Endometrial microvascular endothelial cells (primary cell): Measurements from ENCODE around the gene PPARD. TPM values are rescaled to one million over a fixed set of nuclear protein-coding genes. Genes with fewer than 3 reads are reported as not detected.

ENCODE experiments used
- in situ Hi-C: cut with HindIII; loops from 2 replicates; pipeline ENCODE4 v1.10.0; 2017; ENCODE audit warnings: low sequenced_read_pairs, low pct_unique_long_range_greater_than_20kb; ENCODE audit errors: inconsistent ontology term
- total RNA-seq: library from RNA; depleted of rRNA; stranded (reverse); fragments of >200 nt; gene quantifications from one replicate; pipeline ENCODE4 v1.2.3, GENCODE V29; 2015; ENCODE audit errors: inconsistent ontology term

The PPARD gene
- total RNA-seq, 1 donor from 2014 or later, result 9.1 TPM

DNA sequence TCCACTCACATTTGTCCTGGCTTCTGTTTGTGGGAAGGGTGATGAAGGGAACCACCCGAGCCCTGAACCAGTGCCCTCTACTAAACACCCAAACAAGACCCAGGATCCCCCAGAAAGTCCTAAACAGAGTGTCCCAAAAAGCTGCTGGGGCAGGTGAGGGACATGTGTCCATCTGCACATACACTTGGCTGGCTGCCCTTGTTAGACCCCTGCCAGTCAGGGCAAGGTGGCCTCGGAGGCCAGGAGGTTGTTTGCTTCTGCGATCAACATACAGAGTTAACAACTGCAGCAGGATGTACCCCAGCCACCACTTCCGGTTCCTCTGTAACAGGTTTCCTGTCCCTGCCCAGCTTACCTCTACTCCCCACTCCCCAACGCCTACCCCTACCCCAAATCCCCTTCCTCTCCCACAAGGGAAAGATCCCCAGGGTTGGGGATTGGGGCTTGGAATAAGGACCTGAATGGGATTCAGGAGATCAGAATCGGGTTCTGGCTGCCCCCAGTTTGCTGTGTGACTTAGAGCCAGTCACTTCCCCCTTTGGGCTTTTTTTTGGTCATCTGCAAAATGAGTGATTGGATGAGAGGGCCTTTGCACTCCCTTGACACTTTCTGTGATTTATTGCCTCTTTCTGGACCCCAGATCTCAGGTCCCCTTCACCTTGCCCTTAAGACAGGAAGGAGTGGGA, 30.8 kb upstream of the PPARD start:
- in situ Hi-C loops, result no loop called here

DNA sequence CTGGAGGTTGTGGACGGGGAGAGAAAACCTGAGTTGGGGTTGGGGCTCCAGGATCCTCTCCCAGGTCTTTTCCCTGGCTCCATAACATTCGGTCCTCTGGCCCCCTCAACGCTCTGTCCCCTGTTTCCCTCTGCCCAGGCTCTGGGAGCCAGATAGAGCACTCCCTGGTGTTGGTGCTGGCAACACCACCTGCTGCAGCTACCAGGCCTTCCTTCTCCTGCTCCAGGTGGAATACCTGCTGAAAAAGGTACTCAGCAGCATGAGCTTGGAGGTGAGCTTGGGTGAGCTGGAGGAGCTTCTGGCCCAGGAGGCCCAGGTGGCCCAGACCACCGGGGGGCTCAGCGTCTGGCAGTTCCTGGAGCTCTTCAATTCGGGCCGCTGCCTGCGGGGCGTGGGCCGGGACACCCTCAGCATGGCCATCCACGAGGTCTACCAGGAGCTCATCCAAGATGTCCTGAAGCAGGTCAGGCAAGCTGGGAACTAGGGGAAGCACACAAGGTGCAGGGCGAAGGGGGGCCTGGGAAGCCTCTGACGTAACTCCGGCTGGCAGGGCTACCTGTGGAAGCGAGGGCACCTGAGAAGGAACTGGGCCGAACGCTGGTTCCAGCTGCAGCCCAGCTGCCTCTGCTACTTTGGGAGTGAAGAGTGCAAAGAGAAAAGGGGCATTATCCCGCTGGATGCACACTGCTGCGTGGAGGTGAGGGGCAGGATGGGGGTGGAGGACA, 30.1 kb upstream of the PPARD start:
- in situ Hi-C loops, result no loop called here

DNA sequence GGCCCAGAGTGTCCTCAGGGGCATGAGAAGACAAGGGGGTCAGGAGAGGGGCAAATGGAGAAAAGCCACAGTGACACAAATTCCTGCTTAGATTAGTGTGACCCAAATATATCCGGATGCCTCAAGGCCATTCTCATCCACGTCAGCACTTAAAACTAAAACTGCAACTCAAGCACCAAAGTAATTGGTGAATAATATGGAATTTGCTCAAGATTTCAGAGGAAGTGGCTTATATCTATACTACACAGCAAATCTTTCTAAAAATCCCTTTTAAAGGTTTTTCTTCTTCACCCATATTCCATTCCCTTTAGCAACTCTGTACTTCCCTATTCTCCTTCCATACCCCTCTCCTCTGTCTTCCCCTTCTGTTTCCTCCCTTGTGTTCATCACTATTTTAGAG, 29.6 kb upstream of the PPARD start:
- in situ Hi-C loops, result no loop called here

DNA sequence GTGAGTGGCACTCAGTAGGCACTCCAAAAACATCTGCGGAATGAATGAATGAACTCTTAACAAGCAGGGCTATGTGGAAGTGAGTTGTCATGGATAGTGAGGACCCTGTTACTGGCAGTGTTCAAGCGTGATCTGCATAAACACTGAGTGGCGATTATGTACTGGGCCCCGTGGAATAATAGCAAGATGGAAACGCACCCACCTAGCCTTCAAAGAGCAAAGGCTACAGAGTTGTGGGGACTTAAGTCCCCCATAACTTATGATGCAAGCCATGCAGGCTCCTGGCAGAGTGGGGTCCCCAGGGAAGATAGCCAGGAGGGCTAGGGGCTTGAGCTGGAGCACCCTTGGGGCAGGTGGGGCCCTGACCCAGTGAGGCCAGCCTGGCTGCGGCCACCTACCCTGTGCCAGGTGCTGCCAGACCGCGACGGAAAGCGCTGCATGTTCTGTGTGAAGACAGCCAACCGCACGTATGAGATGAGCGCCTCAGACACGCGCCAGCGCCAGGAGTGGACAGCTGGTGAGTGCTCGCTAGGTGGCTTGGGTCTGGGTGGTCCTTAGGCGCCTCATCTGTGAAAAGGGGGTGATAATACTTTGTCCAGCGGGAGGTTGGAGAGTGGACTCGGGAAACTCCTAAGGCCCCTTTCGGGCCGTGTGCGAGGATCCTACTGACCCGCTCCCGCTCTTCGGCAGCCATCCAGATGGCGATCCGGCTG, 24.7 kb upstream of the PPARD start:
- in situ Hi-C loops, result no loop called here

DNA sequence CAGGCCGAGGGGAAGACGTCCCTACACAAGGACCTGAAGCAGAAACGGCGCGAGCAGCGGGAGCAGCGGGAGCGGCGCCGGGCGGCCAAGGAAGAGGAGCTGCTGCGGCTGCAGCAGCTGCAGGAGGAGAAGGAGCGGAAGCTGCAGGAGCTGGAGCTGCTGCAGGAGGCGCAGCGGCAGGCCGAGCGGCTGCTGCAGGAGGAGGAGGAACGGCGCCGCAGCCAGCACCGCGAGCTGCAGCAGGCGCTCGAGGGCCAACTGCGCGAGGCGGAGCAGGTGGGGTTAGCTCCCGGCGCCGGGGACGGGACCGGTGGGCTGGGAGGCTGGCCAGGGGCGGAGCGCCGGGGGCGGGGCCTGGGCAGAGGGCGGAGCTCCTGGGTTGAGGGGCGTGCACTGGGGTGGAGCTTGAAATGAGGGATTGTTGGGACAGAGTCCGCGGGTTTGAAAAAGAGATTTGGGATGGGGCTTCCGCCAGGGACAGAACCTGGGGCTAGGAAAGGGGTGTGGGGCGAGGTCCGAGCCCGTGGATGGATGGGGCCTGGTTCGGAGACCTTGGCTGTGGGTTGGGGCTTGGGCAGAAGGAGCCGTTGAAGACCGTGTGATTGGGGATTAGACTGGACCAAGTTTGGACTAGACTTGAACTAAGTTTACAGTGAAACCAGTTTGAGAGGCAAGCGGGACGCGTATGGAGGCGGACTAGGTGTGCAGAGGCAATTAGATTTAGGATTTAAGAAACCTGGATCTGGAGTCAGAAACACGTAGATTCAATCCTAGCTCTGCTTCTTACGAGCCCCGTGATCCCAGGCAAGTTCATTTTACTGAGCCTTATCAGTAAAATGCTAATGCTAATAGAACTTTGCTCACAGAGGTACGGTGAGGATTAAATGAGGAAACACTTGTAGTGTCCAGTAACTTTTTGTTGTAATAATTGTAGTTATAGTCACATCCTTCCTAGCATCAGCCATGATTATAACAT, 23.9 kb upstream of the PPARD start:
- in situ Hi-C loops, result no loop called here

DNA sequence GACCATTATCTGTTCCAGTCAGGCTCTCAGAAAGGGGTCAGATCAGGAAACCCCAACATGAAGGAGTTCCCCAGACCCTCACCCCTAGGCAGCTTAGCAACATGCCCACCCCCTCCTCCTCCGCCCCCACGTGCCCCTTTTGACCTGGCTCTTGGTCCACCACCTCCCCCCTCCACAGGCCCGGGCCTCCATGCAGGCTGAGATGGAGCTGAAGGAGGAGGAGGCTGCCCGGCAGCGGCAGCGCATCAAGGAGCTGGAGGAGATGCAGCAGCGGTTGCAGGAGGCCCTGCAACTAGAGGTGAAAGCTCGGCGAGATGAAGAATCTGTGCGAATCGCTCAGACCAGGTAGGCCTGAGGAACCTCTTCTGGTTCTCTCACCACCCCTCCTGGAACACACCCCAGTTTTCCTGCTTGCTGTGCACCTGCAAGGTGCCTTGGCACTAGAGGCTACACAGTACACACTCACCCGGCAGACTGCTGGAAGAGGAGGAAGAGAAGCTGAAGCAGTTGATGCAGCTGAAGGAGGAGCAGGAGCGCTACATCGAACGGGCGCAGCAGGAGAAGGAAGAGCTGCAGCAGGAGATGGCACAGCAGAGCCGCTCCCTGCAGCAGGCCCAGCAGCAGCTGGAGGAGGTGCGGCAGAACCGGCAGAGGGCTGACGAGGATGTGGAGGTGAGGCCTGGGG, 22.9 kb upstream of the PPARD start:
- in situ Hi-C loops, result no loop called here

DNA sequence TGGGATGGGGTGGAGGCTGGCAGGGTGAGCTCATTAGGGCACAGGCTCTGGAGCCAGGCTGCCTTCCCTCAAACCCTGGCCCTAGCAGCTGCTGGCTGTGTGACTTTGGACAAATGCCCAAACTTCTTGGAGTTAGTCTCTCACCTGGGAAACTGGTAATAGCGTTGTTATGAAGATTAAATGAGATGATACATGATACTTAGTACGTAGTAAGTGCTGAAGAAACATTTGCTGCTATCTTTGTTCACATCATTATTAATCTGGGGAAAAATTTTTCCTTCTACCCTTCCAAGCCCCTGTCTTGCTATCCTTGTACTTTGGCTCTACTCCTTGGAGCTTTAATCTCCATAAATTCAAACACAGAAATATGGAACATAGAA, 22.3 kb upstream of the PPARD start:
- in situ Hi-C loops, result no loop called here

DNA sequence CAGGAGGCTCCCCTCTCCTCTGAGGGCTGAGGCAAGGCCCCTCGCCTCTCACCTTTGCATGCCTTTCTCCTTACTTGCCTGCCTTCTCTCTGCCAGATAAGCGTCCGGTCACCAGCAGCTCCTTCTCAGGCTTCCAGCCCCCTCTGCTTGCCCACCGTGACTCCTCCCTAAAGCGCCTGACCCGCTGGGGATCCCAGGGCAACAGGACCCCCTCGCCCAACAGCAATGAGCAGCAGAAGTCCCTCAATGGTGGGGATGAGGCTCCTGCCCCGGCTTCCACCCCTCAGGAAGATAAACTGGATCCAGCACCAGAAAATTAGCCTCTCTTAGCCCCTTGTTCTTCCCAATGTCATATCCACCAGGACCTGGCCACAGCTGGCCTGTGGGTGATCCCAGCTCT, 21.3 kb upstream of the PPARD start:
- in situ Hi-C loops, result no loop called here

DNA sequence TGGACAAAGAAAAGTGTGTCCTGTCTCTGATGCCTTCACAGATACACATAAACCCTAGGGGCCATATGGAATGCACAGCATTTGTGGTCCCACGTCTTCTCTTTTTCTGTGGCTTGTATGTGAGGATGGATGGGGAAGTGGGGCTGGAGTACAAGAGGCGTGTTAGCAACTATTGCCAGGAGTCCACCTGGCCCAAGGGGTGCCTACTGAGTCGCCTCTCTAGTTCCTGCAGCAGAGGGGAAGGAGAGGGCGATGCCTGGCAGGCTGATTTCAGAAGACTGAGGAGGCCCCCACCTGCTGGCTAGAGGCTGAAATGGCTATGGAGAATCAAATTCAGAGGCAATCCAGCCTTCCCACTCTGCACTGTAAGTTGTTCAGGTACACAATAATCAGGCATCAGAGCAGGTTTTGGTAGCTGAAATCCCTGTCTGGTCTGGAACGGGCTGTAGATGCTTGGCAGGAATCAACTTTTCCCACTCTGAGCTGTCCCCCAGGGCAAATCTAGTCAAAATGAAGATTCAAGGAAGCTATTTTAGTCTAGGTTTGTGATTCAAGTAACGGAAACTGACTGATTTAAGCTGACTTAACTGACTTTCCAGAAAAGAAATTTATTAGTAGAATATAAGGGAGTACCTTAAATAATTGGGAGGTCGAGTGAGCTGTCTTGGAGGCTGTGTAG, 14.9 kb upstream of the PPARD start:
- in situ Hi-C loops, result loop anchor here (25.0 kb wide), 1 partner anchor 110 kb away; no protein-coding TSS in a partner anchor

DNA sequence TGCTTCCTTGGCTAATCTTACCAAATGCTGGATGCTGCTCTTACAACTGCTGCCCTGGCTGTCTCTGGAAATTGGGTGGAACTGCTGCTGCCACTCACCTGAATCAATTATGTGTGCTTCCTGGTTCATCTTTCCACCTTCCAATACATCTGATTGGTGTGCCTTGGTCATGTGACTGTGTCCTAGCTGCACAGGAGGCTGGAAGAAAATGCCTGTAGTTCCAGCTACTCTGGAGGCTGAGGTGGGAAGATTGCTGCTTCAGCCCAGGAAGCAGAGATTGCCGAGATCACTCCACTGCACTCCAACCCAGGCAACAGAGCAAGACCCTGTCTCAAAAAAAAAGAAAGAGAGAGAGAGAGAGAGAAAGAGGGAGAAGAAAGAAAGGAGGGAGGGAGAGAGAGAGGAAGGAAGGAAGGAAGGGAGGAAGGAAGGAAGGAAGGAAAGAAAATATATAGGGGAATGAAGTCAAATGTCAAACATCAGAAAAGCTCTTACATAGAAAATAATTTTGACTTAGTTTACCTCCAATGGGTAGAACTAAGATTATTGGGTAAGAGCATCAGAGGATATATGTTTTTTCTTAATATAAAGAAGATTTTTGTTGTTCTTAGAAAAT, 14.1 kb upstream of the PPARD start:
- in situ Hi-C loops, result loop anchor here (25.0 kb wide), 1 partner anchor 109 kb away; no protein-coding TSS in a partner anchor

DNA sequence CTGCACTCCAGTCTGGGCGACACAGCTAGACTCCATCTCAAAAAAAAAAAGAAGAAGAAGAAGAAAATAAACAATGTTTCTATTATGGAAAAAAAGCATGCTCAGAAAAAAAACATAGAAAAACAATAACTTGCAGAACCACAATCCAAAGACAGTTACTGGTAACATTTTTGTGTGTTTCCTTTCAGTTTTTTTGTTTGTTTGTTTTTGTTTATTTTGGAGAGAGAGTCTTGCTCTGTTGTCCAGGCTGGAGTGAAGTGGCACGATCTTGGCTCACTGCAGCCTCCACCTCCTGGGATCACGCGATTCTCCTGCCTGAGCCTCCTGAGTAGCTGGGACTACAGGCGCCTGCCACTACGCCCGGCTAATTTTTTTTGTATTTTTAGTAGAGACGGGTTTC, 13.4 kb upstream of the PPARD start:
- in situ Hi-C loops, result loop anchor here (25.0 kb wide), 1 partner anchor 108 kb away; no protein-coding TSS in a partner anchor

DNA sequence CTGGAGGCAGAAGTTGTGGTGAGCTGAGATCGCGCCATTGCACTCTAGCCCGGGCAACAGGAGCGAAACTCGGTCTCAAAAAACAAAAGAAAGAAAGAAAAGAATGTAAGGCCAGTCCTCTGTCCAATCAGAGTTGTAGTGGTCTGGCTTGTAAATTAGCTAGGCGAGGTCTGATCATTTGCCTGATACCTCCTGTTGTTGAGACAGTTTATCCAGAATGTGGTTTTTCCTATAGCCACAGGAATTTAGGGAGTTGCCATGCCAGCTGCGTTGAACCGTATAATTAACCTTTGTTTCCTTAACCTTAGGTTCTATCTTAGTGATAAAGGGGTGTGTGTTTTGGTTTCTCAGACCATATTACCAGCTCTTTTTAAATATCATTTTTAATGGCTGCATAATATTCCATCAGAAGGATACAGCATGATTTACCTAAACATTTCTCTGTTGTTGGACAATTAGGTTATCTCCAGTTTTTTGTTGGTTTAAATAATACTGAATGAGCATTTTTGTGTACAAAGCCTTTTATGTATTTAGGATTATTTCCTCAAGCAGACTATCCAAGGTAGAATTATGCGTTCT, 11.7 kb upstream of the PPARD start:
- in situ Hi-C loops, result loop anchor here (25.0 kb wide), 1 partner anchor 107 kb away; no protein-coding TSS in a partner anchor

DNA sequence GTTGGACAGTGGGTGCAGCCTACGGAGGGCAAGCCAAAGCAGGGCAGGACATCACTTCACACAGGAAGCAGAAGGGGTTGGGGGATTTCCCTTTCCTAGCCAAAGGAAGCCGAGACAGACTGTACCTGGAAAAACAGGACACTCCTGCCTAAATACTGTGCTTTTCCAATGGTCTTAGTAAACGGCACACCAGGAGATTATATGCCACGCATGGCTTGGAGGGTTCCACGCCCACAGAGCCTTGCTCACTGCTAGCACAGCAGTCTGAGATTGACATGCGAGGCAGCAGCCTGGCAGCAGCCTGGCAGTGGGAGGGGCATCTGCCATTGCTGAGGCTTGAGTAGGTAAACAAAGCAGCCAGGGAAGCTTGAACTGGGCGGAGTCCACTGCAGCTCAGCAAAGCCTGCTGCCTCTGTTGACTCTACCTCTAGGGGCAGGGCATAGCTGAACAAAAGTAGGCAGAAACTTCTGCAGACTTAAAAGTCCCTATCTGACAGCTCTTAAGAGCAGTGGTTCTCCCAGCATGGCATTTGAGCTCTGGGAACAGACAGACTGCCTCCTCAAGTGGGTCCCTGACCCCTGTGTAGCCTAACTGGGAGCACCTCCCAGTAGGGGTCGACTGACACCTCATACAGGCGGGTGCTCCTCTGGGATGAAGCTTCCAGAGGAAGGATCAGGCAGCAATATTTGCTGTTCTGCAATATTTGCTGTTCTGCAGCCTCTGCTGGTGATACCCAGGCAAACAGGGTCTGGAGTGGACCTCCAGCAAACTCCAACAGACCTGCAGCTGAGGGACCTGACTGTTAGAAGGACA, 10.1 kb upstream of the PPARD start:
- in situ Hi-C loops, result loop anchor here (25.0 kb wide), 1 partner anchor 105 kb away; no protein-coding TSS in a partner anchor

DNA sequence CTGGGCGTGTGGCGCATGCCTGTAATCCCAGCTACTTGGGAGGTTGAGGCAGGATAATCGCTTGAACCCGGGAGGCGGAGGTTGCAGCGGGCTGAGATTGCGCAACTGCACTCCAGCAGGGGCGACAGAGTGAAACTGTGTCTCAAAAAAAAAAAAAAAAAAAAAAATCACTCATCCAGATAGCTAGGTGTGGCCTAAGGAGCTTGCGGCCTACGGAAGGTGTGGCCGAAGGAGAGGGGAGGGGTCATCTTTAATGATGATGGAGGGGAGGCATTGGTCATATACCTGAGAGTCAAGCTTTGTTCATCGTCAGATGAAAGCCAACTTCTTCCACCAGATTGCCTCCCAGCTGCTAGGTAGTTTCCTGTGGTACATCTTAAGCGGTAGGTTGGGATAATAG, 801 bp upstream of the PPARD start:
- in situ Hi-C loops, result loop anchor here (25.0 kb wide), 1 partner anchor 96 kb away; no protein-coding TSS in a partner anchor

DNA sequence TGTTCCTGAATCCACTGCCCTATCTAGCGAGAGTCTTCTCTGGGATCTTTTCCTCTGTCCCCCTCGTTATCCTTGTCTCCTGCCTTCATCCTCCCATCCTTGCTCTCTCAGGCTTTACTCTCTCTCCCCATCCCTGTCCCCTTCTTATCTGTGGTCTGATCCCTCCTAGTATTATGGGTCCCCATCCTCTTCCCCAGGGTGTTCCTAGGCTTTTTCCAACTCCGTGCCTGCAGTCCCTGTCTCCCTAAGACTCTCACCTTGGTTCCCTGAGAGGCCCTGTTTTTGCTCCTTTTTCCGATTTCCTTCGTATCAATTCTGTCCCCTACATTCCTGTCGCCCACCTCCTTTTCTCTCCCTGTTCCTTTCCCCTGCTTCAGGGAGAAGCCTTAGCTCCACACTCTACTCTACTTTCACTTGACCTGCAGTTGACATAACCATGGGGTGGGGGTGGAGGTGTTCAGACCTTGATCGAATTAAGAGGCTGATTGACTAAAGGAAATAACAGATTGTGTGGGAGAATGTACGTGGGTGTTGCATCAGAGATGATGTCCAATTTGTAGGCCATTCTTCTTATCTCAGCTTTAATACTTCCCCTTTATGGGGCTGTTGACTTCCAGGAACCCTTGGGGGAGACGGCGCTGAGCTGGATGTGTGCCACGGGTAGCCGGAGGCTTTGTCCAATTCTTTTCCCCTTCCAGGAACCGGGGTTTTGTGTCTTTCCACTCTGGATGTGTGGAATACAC, 905 bp downstream of the PPARD start:
- in situ Hi-C loops, result loop anchor here (25.0 kb wide), 1 partner anchor 94 kb away; no protein-coding TSS in a partner anchor
